ENCODE results near the gene PUDP. TPM values are rescaled to one million over a fixed set of nuclear protein-coding genes. Genes with fewer than 3 reads are reported as not detected.

Gene PUDP
- total RNA-seq, 1 donor from 2014 or later = 41.4 TPM

DNA sequence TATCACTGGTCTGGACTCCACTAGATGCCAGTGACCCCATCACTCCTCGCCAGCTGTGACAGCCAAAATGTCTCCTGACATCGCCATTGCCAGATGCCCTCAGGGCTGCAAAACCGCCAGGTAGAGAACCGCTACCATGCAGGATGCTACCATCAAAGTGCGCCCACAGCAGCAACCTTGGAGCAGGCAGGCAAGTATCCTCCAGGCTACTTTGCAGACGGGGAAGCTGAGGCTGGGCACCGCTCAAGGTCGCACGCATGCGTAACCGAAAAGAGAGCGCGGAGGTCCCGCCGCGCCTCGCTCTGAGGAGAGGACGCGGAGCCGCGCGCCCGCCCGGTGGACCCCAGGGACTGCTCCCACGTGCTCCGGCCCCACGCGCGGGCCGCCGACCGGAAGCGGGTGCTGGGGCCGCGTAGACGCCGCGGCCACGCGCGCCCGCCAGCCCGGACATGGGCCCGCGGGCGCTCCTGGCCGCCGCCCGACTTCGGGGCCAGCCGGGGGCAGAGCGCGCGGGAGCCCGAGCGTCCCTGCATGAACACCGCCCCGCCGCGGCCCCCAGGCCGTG, 458 bp downstream of the PUDP start, which contains the start of gene STS:
STS (plus strand) TSS at position 300 of the 565 bp plus-strand sequence. CDS start 105,488 bp downstream, outside the sequence.
- no peaks in the 10 kb centered on the region for H3K36me3 Mint-ChIP-seq

DNA sequence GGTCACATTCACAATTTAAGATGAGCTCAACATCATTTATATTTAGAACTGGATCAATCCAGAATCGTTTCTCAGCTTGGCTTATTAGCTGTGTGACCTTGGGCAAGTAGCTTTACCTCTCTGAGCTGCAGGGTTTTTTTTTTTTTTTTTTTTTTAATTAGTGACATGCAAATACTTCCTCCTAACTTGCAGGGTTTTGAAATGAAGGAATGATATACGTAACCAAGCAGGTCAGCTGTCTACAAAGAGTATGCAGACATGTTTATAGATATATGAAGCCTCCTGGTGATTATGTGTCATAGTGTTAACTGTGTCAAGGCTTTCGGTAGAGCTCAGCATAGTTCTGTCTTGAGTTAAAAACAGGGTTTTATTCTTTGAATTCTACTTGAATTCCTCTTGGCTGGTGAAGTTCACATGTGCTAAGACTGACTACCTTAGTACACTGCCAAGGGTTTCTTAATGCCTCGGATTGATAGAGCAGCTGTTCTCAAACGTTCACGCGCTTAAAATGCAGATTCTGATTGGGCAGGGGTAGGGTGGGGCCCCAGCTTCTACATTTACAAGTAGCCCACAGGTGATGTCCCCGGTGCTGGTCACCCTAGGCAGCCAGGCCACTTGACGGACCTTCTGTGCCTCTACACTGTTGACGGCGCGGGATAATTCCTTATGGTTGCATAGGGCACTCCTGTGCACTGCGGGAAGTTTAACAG, 1.1 kb downstream of the PUDP start:
- Mint-ChIP-seq H3K27ac (peak overlapping the region; percentile 91), H3K4me1 (peaks cover 35% of the 10 kb centered on the region), H3K9me3 (no peaks in the 10 kb centered on the region), H3K4me3 (peak overlapping the region; percentile 83), H3K27me3 (ENCODE audit: low read depth) (no peaks in the 10 kb centered on the region), H3K36me3 (peaks cover 4% of the 10 kb centered on the region)
- peak in 1 of 2 experiments; percentile 42 for DNase-seq (ENCODE audit: low spot score in 2 of 2, unreplicated experiment in 2 of 2)
- TF ChIP-seq, protein P1, sequence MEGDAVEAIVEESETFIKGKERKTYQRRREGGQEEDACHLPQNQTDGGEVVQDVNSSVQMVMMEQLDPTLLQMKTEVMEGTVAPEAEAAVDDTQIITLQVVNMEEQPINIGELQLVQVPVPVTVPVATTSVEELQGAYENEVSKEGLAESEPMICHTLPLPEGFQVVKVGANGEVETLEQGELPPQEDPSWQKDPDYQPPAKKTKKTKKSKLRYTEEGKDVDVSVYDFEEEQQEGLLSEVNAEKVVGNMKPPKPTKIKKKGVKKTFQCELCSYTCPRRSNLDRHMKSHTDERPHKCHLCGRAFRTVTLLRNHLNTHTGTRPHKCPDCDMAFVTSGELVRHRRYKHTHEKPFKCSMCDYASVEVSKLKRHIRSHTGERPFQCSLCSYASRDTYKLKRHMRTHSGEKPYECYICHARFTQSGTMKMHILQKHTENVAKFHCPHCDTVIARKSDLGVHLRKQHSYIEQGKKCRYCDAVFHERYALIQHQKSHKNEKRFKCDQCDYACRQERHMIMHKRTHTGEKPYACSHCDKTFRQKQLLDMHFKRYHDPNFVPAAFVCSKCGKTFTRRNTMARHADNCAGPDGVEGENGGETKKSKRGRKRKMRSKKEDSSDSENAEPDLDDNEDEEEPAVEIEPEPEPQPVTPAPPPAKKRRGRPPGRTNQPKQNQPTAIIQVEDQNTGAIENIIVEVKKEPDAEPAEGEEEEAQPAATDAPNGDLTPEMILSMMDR (IDR thresholded peaks at IDR 0.05; ENCODE audit: unreplicated experiment) = no peak

More for the DNA sequence above, 458 bp downstream of the PUDP start, which contains the start of gene STS:
- Mint-ChIP-seq H3K27me3 (ENCODE audit: low read depth) (no peaks in the 10 kb centered on the region), H3K27ac (peak within 1 kb of the TSS; percentile 91), H3K4me1 (peaks cover 35% of the 10 kb centered on the region), H3K9me3 (no peaks in the 10 kb centered on the region), H3K4me3 (peak within 1 kb of the TSS; percentile 88)
- TF ChIP-seq, protein P1 (IDR thresholded peaks at IDR 0.05; ENCODE audit: unreplicated experiment) = no peak
- peak in 1 of 2 experiments; percentile 69 for DNase-seq (ENCODE audit: low spot score in 2 of 2, unreplicated experiment in 2 of 2)

DNA sequence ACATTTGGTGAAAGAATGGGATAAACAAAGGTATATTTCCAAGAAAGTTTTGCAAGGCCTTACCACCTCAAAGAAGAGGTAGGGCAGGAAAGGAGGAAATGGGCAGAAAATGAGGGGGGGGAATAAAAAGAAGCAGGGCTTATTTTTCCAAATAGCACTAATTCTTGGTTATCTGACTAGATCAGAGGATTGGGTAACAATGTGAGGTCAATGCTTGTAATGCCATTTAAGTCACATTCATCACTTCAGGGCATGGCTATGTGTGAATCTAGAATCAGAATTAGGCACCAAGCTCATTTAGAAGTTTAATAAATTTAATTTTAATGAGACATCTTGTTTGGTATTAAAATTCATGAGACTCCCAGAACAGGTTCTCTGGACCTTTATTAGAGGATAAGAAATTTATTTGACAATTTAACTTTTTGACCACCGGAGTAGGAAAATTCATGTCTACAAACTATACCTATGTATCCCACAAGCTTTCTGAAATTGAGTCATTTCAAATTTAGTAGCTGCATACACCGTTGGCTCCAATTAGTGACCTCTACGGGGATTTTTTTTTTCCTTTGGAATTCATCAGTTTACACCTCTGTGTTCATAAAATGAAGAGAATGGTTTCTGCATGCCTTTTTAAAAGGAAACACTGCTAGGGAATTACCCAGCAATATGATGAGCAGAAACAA, 1.8 kb downstream of the PUDP start:
- no peaks in the 10 kb centered on the region for H3K27me3 Mint-ChIP-seq (ENCODE audit: low read depth)
- H3K4me1 Mint-ChIP-seq = peaks cover 35% of the 10 kb centered on the region
- H3K4me3 Mint-ChIP-seq = peak overlapping the region; percentile 20
- DNase-seq (ENCODE audit: low spot score in 2 of 2, unreplicated experiment in 2 of 2) = no peak
- peaks cover 9% of the 10 kb centered on the region for H3K36me3 Mint-ChIP-seq
- TF ChIP-seq, protein P1 (IDR thresholded peaks at IDR 0.05; ENCODE audit: unreplicated experiment) = no peak
- peak overlapping the region; percentile 91 for H3K27ac Mint-ChIP-seq
- no peaks in the 10 kb centered on the region for H3K9me3 Mint-ChIP-seq

DNA sequence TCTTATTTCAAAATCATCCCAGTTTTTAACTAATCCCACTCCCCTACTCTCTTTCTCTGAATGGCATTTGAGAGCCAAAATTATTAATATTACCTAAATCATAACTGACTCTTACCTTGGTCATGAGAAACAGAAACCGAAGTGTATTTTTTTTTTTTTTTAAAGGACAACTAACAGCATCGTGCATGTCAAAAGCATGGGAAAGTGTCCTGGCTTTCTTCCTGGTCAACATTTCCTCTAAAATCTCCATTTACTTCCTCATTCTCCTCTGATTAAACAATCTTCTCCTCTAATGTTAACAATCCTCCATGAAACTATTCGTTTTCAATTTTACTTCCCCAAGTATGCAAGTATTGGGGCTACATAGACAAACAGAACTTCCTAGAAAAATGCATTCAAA, 2.5 kb downstream of the PUDP start:
- DNase-seq (ENCODE audit: low spot score in 2 of 2, unreplicated experiment in 2 of 2) = no peak
- no peaks in the 10 kb centered on the region for H3K9me3 Mint-ChIP-seq
- H3K27me3 Mint-ChIP-seq (ENCODE audit: low read depth) = no peaks in the 10 kb centered on the region
- H3K4me1 Mint-ChIP-seq = peaks cover 35% of the 10 kb centered on the region
- H3K36me3 Mint-ChIP-seq = peaks cover 9% of the 10 kb centered on the region
- H3K27ac Mint-ChIP-seq = peak overlapping the region; percentile 91
- TF ChIP-seq, protein P1 (IDR thresholded peaks at IDR 0.05; ENCODE audit: unreplicated experiment) = no peak
- no peak overlapping the region for H3K4me3 Mint-ChIP-seq

DNA sequence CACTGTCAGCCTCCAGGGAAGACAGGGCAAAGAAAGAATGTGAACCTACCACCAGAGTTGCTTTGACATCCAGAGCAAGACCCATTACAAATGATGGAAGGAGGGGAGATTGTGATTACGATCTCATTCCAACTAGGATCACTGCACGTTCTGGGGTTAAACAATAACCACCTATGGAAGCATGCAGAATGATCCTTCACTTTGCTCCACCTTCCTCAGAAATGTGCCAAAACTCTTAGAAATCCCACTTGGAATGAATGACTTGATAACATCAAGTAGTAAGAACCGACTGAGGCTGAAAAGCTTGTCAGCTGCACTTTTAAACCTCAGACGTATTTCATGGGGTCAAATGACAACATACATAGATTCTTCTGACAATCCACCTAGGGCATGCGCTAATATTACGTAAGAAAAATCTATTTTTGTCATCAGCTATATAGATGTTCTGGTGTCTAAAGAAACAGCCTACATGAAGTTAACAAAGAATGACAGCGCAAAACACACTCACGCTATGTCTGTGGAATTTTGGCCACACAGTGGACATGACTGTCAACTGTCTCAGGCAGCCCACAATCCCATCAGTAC, 3.9 kb downstream of the PUDP start:
- H3K4me3 Mint-ChIP-seq = no peak overlapping the region
- DNase-seq (ENCODE audit: low spot score in 2 of 2, unreplicated experiment in 2 of 2) = no peak
- H3K9me3 Mint-ChIP-seq = no peaks in the 10 kb centered on the region
- peak overlapping the region; percentile 84 for H3K27ac Mint-ChIP-seq
- H3K4me1 Mint-ChIP-seq = peaks cover 35% of the 10 kb centered on the region
- H3K27me3 Mint-ChIP-seq (ENCODE audit: low read depth) = no peaks in the 10 kb centered on the region
- TF ChIP-seq, protein P1 (IDR thresholded peaks at IDR 0.05; ENCODE audit: unreplicated experiment) = no peak
- H3K36me3 Mint-ChIP-seq = peaks cover 9% of the 10 kb centered on the region

Measured in mesothelial cell of epicardium (in vitro differentiated cells).